Measurements from ENCODE around the gene PALLD. TPM values are rescaled to one million over a fixed set of nuclear protein-coding genes. Genes with fewer than 3 reads are reported as not detected.
"Not testable (repeated sequence)": the region's sequence is repeated elsewhere in the genome, so short reads cannot be mapped to it uniquely, and the experiment has no call there.

PALLD gene
- total RNA-seq, 4 donors from 2014 or later, result 93.3 to 214 (median 174) TPM

- TF ChIP-seq EP300 (IDR thresholded peaks at IDR 0.05), result no peak
- no peak for TF ChIP-seq POLR2A (IDR thresholded peaks at IDR 0.05)
- TF ChIP-seq CTCF (IDR thresholded peaks at IDR 0.05), result no peak
- no peaks in the 10 kb centered on the region for H3K4me1 ChIP-seq
- no peak overlapping the region for H3K27ac ChIP-seq
- H3K4me3 ChIP-seq, result no peak overlapping the region
- WGBS, 2 donors, result 60 to 78% methylated on average over 5 of the region's 5 CpGs
- H3K27me3 ChIP-seq, result no peaks in the 10 kb centered on the region
- peaks cover 0 to 51% (median 0%) of the 10 kb centered on the region in 3 donors for H3K36me3 ChIP-seq
- no peaks in the 10 kb centered on the region for H3K9me3 ChIP-seq
- no peak for DNase-seq (ENCODE audit: low spot score in 2 of 2)
Measured at GRCh38 chr4:168453146-168453545, 43.7 kb upstream of the PALLD start.

- 96% methylated on average over 2 of the region's 2 CpGs for WGBS, 2 donors
- H3K27me3 ChIP-seq; DNase-seq (ENCODE audit: low spot score in 2 of 2); H3K4me3 ChIP-seq; H3K4me1 ChIP-seq; H3K9me3 ChIP-seq; H3K27ac ChIP-seq: not testable (repeated sequence)
- H3K36me3 ChIP-seq, result peaks cover 0 to 33% (median 0%) of the 10 kb centered on the region in 3 donors
Measured at GRCh38 chr4:168458256-168458655, 38.6 kb upstream of the PALLD start.

- Histone ChIP-seq H3K27me3 (no peaks in the 10 kb centered on the region), H3K9me3 (peaks cover 0 to 5% (median 0%) of the 10 kb centered on the region in 4 donors), H3K4me3 (no peak overlapping the region), H3K36me3 (peaks cover 0 to 33% (median under 1%) of the 10 kb centered on the region in 3 donors), H3K27ac (no peak overlapping the region), H3K4me1 (no peaks in the 10 kb centered on the region)
- DNase-seq (ENCODE audit: low spot score in 2 of 2), result no peak
- 45 to 54% methylated on average over 4 of the region's 4 CpGs for WGBS, 2 donors
- no peak for TF ChIP-seq CTCF (IDR thresholded peaks at IDR 0.05)
Measured at GRCh38 chr4:168461821-168462220, 35.0 kb upstream of the PALLD start.

GRCh38 chr4:168472920-168473319 lies 23.9 kb upstream of the PALLD start:
- H3K4me3 ChIP-seq, result no peak overlapping the region
- no peak overlapping the region for H3K27ac ChIP-seq
- no peak for TF ChIP-seq EP300 (IDR thresholded peaks at IDR 0.05)
- TF ChIP-seq POLR2A (IDR thresholded peaks at IDR 0.05), result no peak
- TF ChIP-seq CTCF (IDR thresholded peaks at IDR 0.05), result no peak
- DNase-seq (ENCODE audit: low spot score in 2 of 2), result no peak
- no peaks in the 10 kb centered on the region for H3K27me3 ChIP-seq
- H3K4me1 ChIP-seq, result peaks cover 0 to 10% (median 0%) of the 10 kb centered on the region in 4 donors
- peaks cover 0 to 4% (median 0%) of the 10 kb centered on the region in 4 donors for H3K9me3 ChIP-seq
- H3K36me3 ChIP-seq, result peaks cover 0 to 53% (median 0%) of the 10 kb centered on the region in 3 donors
- 92 to 99% methylated on average over 2 of the region's 2 CpGs for WGBS, 2 donors

- H3K36me3 ChIP-seq, result peaks cover 0 to 34% (median 0%) of the 10 kb centered on the region in 3 donors
- H3K9me3 ChIP-seq, result no peaks in the 10 kb centered on the region
- H3K27me3 ChIP-seq, result no peaks in the 10 kb centered on the region
- H3K4me1 ChIP-seq, result peaks cover 0 to 19% (median 0%) of the 10 kb centered on the region in 4 donors
- 51 to 59% methylated on average over 5 of the region's 5 CpGs for WGBS, 2 donors
- H3K27ac ChIP-seq, result no peak overlapping the region
- TF ChIP-seq POLR2A (IDR thresholded peaks at IDR 0.05) (no peak), EP300 (IDR thresholded peaks at IDR 0.05) (no peak), CTCF (IDR thresholded peaks at IDR 0.05) (no peak)
- DNase-seq (ENCODE audit: low spot score in 2 of 2), result no peak
- H3K4me3 ChIP-seq, result no peak overlapping the region
Measured at GRCh38 chr4:168474660-168475320, 22.1 kb upstream of the PALLD start.
